ENCODE measurements around the gene TNS3.

TNS3 gene

DNA sequence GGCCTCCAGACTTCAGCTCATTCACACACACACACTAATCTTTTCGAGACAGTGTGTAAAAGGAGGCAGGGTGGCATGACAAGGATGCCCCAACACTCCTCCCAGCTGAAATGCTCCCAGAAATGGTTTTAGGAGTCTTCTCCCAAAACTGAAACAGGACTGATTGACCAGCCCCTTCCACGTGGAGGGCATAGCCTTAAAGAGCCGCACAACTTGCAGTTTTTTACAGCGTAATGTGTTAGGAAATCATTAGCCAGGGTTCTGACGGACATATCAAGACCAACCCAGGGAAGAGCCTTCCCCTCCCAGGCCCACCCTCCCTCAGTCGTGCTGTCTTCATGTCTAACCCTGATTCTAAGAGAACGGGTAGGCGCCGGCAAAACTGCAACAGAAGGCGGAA lies 224.6 kb downstream of the TNS3 start:
- no peak for DNase-seq

DNA sequence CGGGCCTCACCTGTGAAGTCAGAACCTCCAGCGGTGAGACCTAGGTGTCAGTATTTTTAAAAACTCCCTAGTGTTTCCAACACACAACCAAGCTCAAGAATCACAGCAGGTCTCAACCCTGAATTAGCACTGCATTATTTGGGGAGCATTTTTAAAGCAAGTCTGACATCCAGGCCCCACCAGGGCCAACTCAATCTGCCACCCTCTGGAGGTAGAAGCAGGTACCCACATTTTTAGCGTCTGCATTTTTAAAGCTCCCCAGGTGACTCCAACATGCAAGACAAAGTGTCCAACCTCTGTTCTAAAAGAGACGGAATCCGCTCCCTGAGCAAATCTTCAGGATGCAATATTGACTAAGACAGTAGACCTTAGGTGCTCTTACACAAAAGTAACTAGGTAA lies 225.7 kb downstream of the TNS3 start:
- DNase-seq = no peak

DNA sequence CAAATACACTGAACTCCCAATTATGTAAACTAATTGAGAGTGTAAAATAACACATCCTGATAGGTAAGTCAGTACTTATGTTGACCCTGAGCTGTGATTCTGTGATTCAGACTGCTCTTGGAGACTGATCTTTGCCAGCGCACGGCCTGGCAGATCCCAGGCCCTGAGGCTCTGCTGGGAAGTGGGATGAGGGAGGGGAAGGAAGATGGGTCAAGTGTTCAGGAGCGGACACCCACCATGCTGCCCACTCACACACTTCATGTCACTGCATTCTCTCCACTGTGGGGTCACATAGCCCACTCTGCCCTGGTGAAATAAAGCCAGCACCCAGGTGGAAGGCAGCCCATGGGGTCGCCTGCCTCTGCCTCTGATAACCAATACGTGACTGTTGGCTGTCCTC lies 226.2 kb downstream of the TNS3 start:
- no peak for DNase-seq

DNA sequence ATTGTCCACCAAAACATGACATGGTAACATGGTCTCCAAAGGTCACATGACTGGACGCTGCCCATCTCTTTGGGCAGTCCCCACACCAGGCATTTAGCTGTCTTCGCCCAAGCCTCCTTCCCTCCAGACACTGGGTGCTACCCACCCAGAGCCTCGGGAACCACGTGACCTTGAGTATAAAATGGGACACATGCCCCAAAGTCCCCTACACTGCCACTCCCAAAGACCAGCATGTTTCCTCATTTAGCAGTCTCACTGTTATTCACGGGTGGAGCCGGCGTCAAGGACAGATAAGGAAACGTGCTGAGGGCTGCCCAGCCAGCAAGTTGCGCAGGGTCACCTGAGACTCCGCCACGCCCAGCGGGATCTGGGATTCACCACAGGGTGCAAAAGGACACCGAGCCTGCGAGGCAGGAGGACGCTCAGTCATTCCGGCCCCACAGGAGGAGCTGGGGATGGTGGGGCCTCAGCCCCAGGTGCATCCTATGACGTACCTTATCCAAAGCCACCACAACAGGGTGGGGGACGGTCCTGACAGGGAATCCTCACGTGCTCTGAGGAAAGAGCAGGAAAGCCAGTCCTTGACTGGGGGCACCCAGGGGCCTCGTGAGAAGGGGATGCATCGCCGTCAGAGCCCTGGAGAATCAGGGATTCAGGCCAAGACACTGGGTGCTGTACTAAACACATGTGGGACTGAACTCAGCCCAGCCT lies 226.9 kb downstream of the TNS3 start:
- no peak for DNase-seq

DNA sequence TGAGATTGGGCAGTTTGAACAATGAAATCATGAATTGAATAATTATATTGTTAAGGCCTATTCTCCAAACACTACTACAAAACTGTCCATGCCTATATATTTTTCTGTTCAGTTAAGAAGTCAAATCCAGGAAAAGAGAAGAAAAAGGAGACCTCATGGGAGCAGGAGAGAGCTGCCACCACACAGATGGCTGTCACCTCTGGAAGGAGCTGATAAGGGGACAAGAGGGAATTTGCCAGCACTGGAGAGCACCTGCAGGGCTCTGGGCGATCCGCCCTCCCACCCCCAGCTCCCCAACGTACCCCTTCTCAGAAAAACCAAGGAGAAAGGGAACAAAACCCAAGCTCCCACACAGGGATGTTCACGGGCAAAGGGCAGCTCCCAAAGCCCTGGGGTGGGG lies 227.8 kb downstream of the TNS3 start:
- DNase-seq = no peak

DNA sequence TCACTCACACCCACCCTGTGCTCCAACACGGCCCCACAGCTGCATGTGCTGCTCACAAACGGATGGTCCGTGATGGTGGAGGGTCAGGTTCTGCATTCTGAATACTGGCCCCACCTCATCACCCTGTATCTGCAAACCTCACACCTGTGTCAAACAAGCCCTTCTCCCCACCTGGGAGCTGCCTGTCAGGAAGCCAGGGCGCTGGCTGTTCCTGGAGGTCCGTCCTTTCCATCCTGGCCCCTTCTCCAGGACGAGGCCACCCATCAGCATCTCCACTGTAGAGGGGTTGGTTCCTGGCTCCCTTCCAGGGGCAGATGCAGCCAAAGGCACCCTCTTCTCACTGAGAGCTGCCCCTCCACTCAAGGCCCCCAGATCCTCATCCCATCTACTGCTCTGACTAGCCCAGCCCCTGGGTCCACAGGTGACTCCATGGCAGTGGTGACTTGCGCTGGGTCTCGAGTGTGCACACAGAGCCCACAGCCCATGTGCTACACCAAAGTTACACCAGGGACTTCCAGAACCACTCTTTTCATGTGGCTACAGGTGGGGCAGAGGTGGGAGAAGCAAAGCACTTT lies 229.4 kb downstream of the TNS3 start:
- no peak for DNase-seq

DNA sequence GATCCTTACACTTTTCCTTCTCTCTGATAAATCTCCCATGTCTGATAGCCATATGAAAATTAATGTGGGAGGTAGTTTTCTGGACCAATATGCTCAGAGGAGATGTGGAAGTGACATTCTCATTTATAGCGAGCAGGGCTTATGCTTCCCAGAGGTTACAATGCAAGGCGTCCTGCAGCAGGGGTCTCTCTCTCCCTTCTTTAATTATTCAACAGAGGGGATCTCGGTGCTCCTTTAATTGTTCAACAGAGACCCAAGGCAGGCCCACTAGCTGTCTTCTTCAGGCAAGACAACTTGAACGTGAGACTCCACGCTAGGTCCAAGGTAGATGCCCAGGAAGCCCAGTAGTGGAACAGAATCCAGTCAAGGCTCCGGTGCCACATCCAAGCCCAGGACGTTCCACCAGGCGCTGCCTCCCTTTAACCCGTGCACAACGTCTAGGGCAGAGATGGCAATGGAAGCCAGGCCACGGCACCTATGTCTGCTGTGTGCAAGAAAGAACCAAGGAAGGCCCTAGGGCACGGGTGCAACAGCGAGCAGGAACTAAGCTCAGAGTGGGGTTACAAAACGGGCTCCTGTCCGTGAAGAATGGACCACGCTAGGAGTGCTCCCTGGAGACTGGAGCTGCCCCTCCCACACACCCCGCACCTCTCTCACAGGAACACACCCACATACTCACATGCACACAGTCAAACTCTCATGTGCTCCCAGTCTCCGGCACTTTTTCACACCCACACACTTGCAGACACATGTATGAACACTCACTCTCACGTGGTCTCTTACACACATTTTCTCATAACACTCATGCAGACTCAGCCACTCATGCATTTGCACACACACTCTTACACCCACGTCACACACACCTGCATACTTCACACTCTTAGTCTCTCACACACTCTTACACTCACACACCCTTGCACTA lies 230.4 kb downstream of the TNS3 start:
- DNase-seq = no peak

DNA sequence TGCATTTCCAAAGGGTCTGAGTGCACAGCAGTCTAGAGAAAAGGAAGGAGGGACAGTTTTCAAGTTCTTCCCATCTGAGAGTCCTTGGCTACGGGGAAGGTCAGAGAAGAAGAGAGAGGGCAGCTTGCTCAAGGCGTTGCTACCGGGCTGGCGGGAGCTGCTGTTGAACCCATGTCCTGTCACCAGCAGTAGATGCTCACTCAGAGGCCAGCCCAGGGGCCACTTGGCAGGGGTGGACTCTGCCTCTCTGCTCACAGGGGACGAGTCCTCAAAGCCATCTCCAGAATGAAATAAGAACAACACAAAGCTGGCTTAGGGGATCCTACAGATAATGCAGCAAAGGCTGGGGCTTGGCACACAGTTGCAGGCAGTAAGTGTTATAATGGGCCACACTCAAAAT lies 231.5 kb downstream of the TNS3 start:
- no peak for DNase-seq

DNA sequence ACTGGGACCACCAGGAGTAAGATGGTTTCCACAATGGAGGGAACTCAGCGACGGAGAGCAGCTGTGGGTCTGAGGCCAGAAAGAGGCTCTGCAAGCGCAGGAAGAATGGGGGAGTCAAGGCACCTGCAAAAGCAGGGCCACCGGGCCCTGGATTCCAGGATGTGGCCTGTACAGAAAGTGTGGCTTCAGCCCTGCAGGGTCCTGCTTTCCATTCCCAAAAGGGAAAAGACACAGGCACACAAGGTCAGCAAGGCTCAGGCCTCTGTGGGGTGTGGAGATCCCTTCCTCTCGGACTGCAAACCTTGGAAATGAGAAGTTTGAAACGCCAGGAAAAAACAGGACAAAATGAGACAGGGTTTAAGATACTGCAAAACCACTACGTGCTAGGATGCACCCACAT lies 232.5 kb downstream of the TNS3 start:
- no peak for DNase-seq

DNA sequence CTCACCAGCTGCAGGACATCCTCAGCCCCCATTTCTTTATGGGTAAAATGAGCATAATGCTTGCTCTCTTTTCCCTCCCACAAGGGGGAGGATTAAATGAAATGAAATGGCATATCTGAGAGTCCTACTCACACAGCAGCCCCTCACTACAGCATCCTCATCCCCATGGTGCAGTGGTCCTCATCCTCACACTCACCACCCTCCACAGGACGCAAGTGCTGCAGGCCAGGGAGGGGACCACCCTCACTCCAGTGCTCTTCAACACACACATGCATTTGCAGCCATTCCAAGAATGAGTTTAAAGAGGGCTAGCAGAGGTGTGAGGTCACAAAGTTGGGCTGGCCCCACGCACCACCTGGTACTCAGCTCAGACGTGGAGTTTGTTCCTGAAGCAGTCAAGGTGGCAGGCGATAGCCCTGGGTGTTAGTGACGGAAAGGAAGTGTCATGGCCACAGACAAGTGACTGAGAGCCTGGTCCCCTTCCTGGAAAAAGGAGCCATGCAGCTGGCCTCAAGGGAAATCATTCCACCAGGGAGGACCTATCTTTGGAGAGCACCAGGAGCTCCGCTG lies 234.0 kb downstream of the TNS3 start:
- DNase-seq = no peak

DNA sequence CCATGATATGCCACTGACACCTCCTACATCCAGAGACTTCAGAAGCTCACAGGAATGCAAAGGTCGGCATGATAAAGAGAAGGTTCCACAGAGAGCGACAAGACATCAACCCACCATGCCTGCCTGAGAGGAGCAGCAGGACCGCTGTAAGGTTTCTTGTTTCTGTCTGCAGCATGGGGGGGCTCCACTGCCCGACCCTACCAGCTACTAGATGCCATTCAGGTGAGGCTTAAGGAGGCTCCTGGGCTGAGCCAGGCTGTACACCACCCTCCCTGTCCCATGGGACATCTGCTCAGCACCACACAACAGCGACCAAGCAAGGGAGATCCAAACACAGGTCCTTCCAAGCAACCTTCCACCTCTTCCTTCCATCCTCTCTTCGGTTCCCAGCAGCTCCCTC lies 234.6 kb downstream of the TNS3 start:
- no peak for DNase-seq

DNA sequence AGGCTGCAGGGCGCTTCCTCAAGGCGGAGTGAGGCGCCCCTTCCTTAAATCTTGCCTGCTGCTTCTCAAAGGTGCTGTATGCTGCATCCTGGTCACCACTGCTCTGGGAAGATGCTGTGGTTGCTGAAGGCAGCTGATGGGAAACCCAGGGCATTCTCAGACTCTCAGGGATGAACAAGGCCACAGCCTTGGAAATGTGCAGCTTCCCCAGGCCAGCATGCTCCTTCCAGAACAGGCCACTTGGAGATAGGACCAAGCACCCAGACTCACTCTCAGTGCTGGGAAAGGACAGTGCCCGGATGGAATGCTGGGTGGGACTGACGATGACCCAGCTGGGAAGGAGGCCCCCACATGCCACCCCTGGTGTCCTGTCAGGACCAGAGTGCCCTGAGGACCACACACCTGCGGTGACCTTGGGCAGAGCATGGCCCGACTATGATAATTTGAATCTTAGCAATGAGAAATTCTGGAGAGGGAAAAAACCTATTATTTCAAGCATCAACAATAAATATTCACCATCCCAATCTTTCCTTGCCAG lies 235.5 kb downstream of the TNS3 start:
- DNase-seq = no peak

DNA sequence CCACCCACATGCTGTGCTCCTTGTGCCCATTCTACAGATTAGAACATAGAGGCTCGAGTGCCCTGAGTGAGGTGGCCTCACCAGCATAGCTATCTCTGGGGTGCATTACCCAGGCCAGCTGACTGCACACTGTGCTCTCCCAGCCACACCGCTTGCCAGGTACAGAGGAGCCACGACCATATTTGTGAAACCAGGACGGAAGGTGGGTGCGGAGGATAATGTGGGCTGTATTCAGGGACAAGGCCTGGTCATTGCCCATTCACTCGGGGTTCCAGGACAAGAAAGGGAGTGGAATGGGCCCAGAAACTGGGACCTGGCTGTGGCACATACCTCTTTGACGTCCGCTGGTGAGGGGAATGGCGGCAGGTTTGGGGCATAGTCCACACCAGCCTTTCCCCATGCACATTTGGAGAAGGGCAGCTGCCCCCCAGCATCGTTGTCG lies 236.0 kb downstream of the TNS3 start:
- no peak for DNase-seq

DNA sequence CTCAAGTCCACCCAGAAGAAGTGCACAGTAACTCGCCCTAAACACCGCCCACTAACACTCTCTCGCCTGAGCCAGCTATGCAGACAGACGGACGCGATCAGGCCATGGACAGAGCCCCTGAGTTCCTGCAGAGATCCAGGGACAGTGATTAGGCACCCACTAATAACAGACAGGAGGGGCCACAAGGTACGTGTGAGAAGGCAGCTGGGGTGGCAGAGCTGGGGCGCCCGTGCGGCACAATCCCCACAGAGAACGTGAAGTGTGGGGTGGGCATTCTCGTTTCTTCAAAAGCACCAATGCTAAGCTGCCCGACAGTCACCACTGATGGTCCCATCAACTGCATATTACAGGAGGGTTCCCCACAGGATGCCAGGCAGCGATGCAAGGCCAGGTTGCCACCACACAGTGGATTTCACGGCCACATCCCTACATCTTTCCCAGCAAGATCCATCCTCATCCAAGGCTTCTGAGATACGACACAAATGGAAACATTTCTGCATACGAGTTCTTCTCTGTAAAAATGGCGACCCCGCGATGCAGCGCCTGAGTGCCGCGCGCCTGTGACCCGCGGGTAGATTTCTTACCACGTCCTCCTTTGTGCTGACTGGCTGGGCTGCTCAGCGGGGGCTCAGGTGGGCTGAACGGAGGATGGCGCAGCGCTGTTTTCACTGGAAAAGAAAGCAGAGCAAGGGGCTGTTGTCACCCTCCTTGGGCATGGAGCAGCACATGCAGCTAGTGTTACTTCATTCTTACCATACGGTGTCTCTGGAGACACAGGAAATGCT lies 237.5 kb downstream of the TNS3 start:
- no peak for DNase-seq

DNA sequence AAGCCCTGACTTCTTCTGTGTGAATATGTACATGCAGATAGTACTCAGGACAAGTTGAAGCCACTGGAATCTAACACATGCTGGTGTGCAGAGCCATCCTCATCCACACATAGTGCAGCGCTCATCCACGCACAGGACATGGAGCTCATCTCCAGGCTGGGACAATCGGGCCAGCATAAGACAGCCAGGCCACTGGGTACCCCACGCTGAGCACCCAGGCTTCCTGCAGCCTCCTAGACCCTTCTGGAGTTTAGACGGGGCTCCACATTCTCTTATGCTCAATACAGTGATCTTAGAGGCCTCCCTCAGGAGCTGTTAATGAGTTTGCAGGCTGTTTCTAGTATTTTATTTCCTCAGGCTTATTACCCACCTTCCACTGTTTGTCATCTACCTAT lies 238.9 kb downstream of the TNS3 start:
- no peak for DNase-seq

DNA sequence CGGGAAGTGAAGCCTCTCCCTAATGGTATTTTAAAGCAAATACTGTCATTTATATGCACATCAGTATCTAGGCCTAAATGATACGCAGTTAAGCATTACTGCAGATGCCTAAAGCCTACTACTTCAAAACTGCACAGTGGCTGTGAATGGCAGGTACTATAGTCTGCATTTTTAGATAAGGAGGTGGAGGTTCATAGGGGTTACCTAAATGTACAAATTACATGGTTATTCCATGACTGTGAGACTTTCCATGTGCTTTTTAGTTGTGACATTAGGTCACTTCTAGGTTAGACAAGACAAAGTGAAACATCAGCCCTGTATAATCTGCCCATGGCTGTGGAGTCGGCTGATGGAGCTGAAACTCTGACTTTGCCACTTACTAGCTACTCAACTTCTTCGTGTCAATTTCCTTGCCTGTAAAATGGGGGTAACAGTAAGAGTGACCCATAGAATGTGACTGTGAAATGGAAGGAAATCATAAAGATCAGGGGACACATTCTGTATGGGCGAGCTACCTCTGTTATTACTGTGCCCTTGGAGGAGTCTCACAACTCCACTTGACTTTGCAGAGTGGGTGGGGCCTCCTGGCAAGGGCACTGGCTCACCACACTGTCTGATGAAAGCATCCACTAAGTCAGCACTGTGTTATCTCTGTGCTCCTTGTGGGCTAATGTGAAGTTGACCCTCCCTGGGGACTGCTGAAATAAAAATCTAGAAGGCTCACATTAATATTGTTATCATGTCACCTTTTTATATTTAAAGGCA lies 239.4 kb downstream of the TNS3 start:
- no peak for DNase-seq

DNA sequence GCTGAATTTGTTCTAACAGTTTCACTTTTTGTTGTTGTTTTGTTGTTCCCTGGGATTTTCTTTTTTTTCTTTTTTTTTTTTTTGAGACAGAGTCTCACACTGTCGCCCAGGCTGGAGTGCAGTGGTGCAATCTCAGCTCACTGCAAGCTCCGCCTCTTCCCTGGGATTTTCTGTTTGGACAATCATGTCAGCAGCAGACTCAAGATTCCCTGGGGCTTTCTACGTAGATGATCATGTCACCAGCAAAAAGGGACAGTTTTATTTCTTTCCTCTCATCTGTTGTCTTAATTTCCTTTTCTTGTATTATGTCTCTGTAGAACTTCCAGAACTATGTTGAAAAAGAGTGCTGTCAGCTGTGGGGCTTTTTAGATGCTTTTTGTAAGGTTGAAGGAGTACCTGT lies 241.4 kb downstream of the TNS3 start:
- no peak for DNase-seq

DNA sequence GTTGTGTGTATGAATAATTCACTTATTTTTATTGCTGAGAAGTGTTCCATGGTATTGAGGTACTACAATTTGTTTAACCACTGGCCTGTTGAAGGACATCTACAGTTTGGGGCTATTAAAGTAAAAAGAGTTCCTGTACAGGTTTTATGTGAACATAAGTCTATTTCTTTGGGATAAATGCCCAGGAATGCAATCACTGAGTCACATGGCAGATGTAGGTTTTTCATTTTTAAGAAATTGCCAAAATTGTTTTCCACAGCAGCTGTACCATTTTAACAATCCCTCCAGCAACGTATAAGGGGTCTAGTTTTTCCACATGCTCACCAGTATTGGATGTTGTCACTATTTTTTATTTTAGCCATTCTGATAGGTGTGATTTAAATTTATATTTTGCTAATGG lies 243.9 kb downstream of the TNS3 start:
- DNase-seq = no peak

DNA sequence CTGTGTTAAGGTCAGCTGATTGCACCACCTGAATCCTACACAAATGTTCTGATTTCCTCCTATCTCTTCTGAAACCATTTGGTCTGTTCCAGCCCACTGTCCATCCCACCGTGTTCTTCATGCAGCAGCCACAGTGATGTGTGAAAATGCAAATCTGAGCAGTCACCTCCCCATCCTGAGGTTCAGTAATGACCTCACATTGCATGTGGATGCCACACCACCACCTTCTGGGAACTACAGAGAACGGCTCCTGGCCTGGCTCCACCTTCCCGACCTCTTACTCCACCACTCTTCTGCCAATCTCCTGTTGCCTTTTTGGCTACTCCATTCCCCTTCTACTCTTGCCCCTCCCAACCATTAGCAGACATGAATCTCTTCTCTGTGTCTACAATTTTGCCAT lies 244.4 kb downstream of the TNS3 start:
- DNase-seq = no peak

DNA sequence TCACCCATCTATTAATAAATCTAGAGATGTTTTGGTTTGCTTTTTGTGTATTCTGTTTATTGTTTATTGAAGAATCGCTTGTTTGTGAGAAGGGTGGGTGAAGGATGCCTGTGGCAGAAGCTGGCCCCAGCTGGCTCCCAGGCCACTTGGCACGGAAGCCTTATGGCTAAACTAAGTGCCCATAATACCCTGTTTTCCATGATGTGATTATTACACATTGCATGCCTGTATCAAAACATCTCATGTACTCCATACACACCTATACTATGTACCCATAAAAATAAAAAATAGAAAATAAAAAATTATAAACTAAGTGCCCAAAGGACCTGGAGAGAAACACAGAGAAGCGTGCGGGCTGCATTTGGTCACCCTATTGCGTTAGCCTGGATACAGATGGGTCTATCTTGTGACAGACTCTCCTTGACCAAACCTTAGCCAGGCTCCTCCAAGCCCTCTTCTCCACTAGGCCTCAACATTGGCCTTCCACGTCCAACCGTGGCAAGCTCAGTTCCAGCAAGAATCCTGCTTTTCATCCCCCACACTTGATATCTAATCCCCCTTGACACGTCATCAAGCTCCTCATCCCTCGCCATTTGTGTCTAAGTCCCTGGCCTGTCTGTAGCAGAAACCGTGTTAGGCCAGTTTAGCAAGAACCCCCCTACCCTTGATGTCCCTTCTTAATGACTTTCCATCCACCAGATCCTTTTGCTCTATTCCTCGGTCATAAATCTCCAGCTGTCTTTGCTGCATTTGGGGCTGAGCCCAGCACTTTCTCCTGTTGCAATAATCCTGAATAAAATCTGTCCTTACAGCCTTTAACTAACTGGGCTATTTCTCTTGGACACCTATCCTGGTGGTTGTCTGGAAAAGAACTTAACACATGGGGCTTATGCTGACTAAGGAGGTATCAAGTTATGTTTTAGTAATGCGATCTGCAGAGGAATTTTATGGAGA lies 245.2 kb downstream of the TNS3 start:
- DNase-seq = no peak

All from NCI-H2081 treated with DMSO at 0.1 percent for 48 hours (cell line).